Measurements from ENCODE around the gene APOC3. TPM values are rescaled to one million over a fixed set of nuclear protein-coding genes. Genes with fewer than 3 reads are reported as not detected.
A peak's percentile ranks its signal among the peaks of the same experiment; 100 is the strongest.

The APOC3 gene
- total RNA-seq (not detected), polyA plus RNA-seq (ENCODE audit: insufficient read depth, low read depth, low replicate concordance) (35.6 TPM)
- long read RNA-seq, donor 1, partial matches to known transcripts = 65 of 101 reads
- long read RNA-seq, donor 1, other reads (novel, unspliced or antisense) = 34 of 101 reads
- long read RNA-seq, donor 2, transcript APOC3-201 (4 exons, 550 nt) = major isoform, 12 of 169 reads
- long read RNA-seq, donor 2, partial matches to known transcripts = 96 of 169 reads
- long read RNA-seq, donor 2, other reads (novel, unspliced or antisense) = 60 of 169 reads
- long read RNA-seq, donor 3, transcript APOC3-201 (4 exons, 550 nt) = major isoform, 14 of 332 reads
- long read RNA-seq, donor 3, partial matches to known transcripts = 193 of 332 reads
- long read RNA-seq, donor 3, other reads (novel, unspliced or antisense) = 123 of 332 reads
- long read RNA-seq, donor 4, transcript APOC3-201 (4 exons, 550 nt) = major isoform, 6 of 177 reads
- long read RNA-seq, donor 4, partial matches to known transcripts = 159 of 177 reads
- long read RNA-seq, donor 4, other reads (novel, unspliced or antisense) = 11 of 177 reads
- long read RNA-seq, donor 5, partial matches to known transcripts = 0 of 1 reads
- long read RNA-seq, donor 5, other reads (novel, unspliced or antisense) = 0 of 1 reads
- long read RNA-seq, donor 6, transcript APOC3-201 (4 exons, 550 nt) = major isoform, 11 of 165 reads
- long read RNA-seq, donor 6, partial matches to known transcripts = 153 of 165 reads
- long read RNA-seq, donor 6, other reads (novel, unspliced or antisense) = 0 of 165 reads
- long read RNA-seq, donor 7 = 0 reads
- long read RNA-seq, donor 8, partial matches to known transcripts = 0 of 1 reads
- long read RNA-seq, donor 8, other reads (novel, unspliced or antisense) = 0 of 1 reads
- long read RNA-seq, donor 9, partial matches to known transcripts = 12 of 106 reads
- long read RNA-seq, donor 9, other reads (novel, unspliced or antisense) = 91 of 106 reads
- long read RNA-seq, donor 10, transcript APOC3-201 (4 exons, 550 nt) = major isoform, 11 of 24 reads
- long read RNA-seq, donor 10, partial matches to known transcripts = 12 of 24 reads
- long read RNA-seq, donor 10, other reads (novel, unspliced or antisense) = 0 of 24 reads

DNA sequence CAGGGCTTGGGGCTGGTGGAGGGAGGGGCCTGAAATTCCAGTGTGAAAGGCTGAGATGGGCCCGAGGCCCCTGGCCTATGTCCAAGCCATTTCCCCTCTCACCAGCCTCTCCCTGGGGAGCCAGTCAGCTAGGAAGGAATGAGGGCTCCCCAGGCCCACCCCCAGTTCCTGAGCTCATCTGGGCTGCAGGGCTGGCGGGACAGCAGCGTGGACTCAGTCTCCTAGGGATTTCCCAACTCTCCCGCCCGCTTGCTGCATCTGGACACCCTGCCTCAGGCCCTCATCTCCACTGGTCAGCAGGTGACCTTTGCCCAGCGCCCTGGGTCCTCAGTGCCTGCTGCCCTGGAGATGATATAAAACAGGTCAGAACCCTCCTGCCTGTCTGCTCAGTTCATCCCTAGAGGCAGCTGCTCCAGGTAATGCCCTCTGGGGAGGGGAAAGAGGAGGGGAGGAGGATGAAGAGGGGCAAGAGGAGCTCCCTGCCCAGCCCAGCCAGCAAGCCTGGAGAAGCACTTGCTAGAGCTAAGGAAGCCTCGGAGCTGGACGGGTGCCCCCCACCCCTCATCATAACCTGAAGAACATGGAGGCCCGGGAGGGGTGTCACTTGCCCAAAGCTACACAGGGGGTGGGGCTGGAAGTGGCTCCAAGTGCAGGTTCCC is at the start of gene APOC3:
Gene APOC3 (plus strand): TSS at position 383 of the 659 bp plus-strand sequence. CDS start 676 bp downstream, outside the sequence.
- Histone ChIP-seq H3K4me1 (ENCODE audit: control insufficient read depth in 2 of 3, insufficient read depth in 2 of 3, low read depth in 1 of 3, low read length in 3 of 3) (no peaks in the 10 kb centered on the region), H3K27ac (ENCODE audit: low read depth in 2 of 2, low read length in 2 of 2) (no peak within 1 kb of the TSS), H3K4me3 (ENCODE audit: low read length in 3 of 3) (no peak within 1 kb of the TSS), H3K9ac (ENCODE audit: low read length in 3 of 3) (no peak within 1 kb of the TSS), H3K27me3 (ENCODE audit: control insufficient read depth, insufficient read depth, low read length) (no peaks in the 10 kb centered on the region), H3K9me3 (ENCODE audit: control insufficient read depth in 2 of 3, insufficient read depth in 1 of 3, low read length in 3 of 3) (no peaks in the 10 kb centered on the region), H3K36me3 (ENCODE audit: control insufficient read depth in 2 of 3, insufficient read depth in 3 of 3, low read length in 3 of 3) (no peaks in the 10 kb centered on the region)
- FAIRE-seq (no peak), DNase-seq (peak in 2 of 5 donors; percentile 8 to 37)
- intact Hi-C loops (cut with DNase I) = no loop called here
- TF ChIP-seq, protein P1, sequence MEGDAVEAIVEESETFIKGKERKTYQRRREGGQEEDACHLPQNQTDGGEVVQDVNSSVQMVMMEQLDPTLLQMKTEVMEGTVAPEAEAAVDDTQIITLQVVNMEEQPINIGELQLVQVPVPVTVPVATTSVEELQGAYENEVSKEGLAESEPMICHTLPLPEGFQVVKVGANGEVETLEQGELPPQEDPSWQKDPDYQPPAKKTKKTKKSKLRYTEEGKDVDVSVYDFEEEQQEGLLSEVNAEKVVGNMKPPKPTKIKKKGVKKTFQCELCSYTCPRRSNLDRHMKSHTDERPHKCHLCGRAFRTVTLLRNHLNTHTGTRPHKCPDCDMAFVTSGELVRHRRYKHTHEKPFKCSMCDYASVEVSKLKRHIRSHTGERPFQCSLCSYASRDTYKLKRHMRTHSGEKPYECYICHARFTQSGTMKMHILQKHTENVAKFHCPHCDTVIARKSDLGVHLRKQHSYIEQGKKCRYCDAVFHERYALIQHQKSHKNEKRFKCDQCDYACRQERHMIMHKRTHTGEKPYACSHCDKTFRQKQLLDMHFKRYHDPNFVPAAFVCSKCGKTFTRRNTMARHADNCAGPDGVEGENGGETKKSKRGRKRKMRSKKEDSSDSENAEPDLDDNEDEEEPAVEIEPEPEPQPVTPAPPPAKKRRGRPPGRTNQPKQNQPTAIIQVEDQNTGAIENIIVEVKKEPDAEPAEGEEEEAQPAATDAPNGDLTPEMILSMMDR (IDR thresholded peaks at IDR 0.05; ENCODE audit: borderline replicate concordance, extremely low read depth, insufficient read depth) = no peak

DNA sequence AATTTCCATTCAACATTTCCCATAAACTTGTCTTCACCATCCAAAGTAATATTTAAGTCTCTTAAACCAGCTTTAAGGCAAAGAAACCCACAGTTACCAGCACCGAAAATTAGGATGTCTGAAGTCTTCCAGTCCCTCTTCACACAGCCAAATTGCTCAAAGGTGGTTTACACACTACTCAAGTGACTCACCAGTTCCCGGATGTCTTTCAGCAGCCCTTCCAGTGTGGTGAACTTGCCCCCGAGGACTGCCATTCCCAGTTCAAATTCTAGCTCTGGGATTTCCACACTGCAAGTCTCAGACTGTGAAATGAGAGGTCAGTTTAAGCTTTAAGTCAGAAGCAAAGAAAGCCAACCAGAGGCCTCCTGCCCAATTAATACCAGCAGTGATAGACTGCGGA is 47.0 kb upstream of the APOC3 start:
- no peak overlapping the region for H3K4me3 ChIP-seq (ENCODE audit: low read length in 3 of 3)
- TF ChIP-seq, protein P1 (IDR thresholded peaks at IDR 0.05; ENCODE audit: borderline replicate concordance, extremely low read depth, insufficient read depth) = no peak
- intact Hi-C loops (cut with DNase I) = no loop called here
- H3K27me3 ChIP-seq (ENCODE audit: control insufficient read depth, insufficient read depth, low read length) = no peaks in the 10 kb centered on the region
- FAIRE-seq (no peak), DNase-seq (no peak)
- no peaks in the 10 kb centered on the region for H3K9me3 ChIP-seq (ENCODE audit: control insufficient read depth in 2 of 3, insufficient read depth in 1 of 3, low read length in 3 of 3)
- H3K9ac ChIP-seq (ENCODE audit: low read length in 3 of 3) = no peak overlapping the region
- H3K36me3 ChIP-seq (ENCODE audit: control insufficient read depth in 2 of 3, insufficient read depth in 3 of 3, low read length in 3 of 3) = peaks cover 7 to 54% (median 53%) of the 10 kb centered on the region in 3 donors
- H3K27ac ChIP-seq (ENCODE audit: low read depth in 2 of 2, low read length in 2 of 2) = no peak overlapping the region
- H3K4me1 ChIP-seq (ENCODE audit: control insufficient read depth in 2 of 3, insufficient read depth in 2 of 3, low read depth in 1 of 3, low read length in 3 of 3) = peaks cover 0 to 9% (median 7%) of the 10 kb centered on the region in 3 donors

DNA sequence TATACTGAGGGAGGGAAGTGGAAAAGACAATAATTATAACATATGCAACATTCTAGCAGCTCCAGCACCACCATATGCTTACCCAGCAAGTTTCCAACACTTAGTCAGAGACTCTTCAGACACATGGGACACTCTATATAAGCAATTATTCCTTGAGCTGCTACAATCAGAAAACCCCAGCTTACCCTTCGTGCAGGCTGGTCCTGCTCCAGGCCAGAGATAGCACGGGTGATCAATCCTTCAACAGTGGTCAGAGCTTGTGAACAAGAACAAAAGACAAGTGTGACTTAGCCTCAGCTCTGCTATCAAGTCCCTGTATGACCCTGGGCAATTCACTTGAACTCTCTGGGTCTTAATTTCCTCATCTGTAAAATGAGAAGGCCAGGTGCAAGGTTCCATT is 43.4 kb upstream of the APOC3 start:
- peaks cover 7 to 39% (median 32%) of the 10 kb centered on the region in 3 donors for H3K36me3 ChIP-seq (ENCODE audit: control insufficient read depth in 2 of 3, insufficient read depth in 3 of 3, low read length in 3 of 3)
- DNase-seq (no peak), FAIRE-seq (no peak)
- peak overlapping the region in 1 of 3 donors; percentile 94 for H3K4me3 ChIP-seq (ENCODE audit: low read length in 3 of 3)
- intact Hi-C loops (cut with DNase I) = no loop called here
- peaks cover 0 to 16% (median 15%) of the 10 kb centered on the region in 3 donors for H3K4me1 ChIP-seq (ENCODE audit: control insufficient read depth in 2 of 3, insufficient read depth in 2 of 3, low read depth in 1 of 3, low read length in 3 of 3)
- H3K9me3 ChIP-seq (ENCODE audit: control insufficient read depth in 2 of 3, insufficient read depth in 1 of 3, low read length in 3 of 3) = no peaks in the 10 kb centered on the region
- H3K9ac ChIP-seq (ENCODE audit: low read length in 3 of 3) = no peak overlapping the region
- H3K27me3 ChIP-seq (ENCODE audit: control insufficient read depth, insufficient read depth, low read length) = no peaks in the 10 kb centered on the region
- no peak overlapping the region for H3K27ac ChIP-seq (ENCODE audit: low read depth in 2 of 2, low read length in 2 of 2)
- TF ChIP-seq, protein P1 (IDR thresholded peaks at IDR 0.05; ENCODE audit: borderline replicate concordance, extremely low read depth, insufficient read depth) = no peak

Measured in kidney (tissue), 22 donors.